Measurements from ENCODE around the gene DBR1. TPM values are rescaled to one million over a fixed set of nuclear protein-coding genes. Genes with fewer than 3 reads are reported as not detected.

Gene DBR1
- total and polyA plus RNA-seq, 3 donors from 2014 or later, result 6.5 to 8.1 (median 6.9) TPM

DNA sequence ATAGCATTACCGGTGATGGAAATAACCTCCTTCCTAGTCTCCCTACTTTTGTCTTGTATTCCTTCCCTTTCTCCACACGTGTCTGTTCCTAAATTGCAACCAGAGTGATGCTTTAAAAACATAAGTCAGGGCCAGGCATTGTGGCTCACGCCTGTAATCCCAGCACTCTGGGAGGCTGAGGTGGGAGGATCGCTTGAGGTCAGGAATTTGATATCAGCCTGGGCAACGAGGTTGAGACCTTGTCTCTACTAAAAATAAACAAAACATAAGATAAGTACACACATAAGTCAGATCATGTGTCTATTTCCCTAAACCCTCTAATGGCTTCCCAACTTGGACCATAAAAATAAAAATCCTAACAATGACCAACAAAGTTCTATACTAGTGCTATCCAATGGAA, 30.8 kb upstream of the DBR1 start:
- Histone ChIP-seq H3K4me1 (peaks cover 5% of the 10 kb centered on the region), H3K27ac (no peak overlapping the region), H3K4me3 (no peak overlapping the region), H3K27me3 (no peaks in the 10 kb centered on the region), H3K36me3 (ENCODE audit: low read depth, missing control alignments) (no peaks in the 10 kb centered on the region), H3K9me3 (no peaks in the 10 kb centered on the region)
- 58 to 77% methylated on average over 5 of the region's 5 CpGs for WGBS, 2 donors
- no peak for TF ChIP-seq POLR2A (IDR thresholded peaks at IDR 0.05)
- TF ChIP-seq, protein P1, sequence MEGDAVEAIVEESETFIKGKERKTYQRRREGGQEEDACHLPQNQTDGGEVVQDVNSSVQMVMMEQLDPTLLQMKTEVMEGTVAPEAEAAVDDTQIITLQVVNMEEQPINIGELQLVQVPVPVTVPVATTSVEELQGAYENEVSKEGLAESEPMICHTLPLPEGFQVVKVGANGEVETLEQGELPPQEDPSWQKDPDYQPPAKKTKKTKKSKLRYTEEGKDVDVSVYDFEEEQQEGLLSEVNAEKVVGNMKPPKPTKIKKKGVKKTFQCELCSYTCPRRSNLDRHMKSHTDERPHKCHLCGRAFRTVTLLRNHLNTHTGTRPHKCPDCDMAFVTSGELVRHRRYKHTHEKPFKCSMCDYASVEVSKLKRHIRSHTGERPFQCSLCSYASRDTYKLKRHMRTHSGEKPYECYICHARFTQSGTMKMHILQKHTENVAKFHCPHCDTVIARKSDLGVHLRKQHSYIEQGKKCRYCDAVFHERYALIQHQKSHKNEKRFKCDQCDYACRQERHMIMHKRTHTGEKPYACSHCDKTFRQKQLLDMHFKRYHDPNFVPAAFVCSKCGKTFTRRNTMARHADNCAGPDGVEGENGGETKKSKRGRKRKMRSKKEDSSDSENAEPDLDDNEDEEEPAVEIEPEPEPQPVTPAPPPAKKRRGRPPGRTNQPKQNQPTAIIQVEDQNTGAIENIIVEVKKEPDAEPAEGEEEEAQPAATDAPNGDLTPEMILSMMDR (IDR thresholded peaks at IDR 0.05), result no peak
- intact Hi-C loops (cut with DNase I; ENCODE audit: low total_unique reads), result no loop called here
- no peak for DNase-seq

DNA sequence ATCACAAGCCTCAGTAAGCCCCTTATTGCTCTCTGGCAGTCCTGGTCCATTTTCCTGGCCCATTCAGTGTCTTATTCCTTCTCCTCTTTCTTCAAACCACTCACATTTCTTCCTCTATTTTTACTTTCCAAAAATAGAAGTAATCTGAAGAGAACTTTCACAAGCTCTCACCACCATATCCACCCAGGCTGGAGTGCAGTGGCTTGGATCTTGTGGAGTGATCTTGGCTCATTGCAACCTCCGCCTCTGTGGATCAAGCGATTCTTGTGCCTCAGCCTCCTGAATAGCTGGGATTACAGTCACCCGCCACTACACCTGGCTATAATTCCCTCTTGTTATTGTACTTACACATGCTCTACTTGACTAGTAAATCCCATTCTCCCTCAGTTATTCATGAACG, 29.2 kb upstream of the DBR1 start:
- Histone ChIP-seq H3K4me3 (no peak overlapping the region), H3K4me1 (peaks cover 5% of the 10 kb centered on the region), H3K9me3 (no peaks in the 10 kb centered on the region), H3K36me3 (ENCODE audit: low read depth, missing control alignments) (no peaks in the 10 kb centered on the region), H3K27ac (no peak overlapping the region), H3K27me3 (no peaks in the 10 kb centered on the region)
- no peak for TF ChIP-seq POLR2A (IDR thresholded peaks at IDR 0.05)
- TF ChIP-seq, protein P1 (IDR thresholded peaks at IDR 0.05), result no peak
- WGBS, 2 donors, result 90 to 94% methylated on average over 4 of the region's 4 CpGs
- DNase-seq, result no peak
- intact Hi-C loops (cut with DNase I; ENCODE audit: low total_unique reads), result no loop called here

DNA sequence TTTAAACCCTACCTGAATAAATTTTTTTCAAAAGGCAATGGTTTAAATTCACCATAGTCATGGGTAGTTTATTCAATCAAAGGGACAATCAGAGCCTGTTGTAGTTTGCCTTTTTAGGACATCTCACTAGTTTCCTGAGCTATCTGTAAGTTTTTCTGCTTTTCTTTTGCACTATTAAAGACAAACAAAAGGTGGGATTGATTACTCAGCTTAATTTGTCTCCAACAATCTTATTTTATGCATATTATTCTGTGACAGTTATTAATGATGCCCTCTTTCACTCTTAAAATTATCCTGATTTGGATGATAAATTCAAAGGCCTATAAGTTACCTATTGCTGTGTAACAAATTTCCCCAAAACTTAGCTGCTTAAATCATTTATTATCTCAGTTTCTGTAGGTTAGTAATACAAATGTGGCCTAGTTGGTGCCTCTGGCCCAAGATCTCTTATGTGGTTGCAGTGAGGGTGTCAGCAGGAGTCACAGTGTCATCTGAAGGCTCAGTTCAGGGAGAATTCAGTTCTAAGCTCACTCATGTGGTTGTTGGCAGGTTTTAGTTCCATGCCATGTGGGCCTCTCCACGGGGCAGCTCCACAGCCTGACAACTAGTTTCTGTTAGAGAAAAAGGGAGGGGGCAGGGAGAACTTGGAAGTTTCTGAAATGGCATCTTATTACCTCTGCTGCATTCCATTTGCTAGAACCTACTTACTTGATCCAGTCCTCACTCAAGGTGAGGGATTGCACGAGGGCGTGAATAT, 28.4 kb upstream of the DBR1 start:
- 79 to 87% methylated on average over 3 of the region's 3 CpGs for WGBS, 2 donors
- no peaks in the 10 kb centered on the region for H3K36me3 ChIP-seq (ENCODE audit: low read depth, missing control alignments)
- intact Hi-C loops (cut with DNase I; ENCODE audit: low total_unique reads), result no loop called here
- no peaks in the 10 kb centered on the region for H3K27me3 ChIP-seq
- no peaks in the 10 kb centered on the region for H3K9me3 ChIP-seq
- no peak for DNase-seq
- TF ChIP-seq, protein P1 (IDR thresholded peaks at IDR 0.05), result no peak
- TF ChIP-seq POLR2A (IDR thresholded peaks at IDR 0.05), result no peak
- no peak overlapping the region for H3K27ac ChIP-seq
- H3K4me1 ChIP-seq, result peaks cover 5% of the 10 kb centered on the region
- no peak overlapping the region for H3K4me3 ChIP-seq

DNA sequence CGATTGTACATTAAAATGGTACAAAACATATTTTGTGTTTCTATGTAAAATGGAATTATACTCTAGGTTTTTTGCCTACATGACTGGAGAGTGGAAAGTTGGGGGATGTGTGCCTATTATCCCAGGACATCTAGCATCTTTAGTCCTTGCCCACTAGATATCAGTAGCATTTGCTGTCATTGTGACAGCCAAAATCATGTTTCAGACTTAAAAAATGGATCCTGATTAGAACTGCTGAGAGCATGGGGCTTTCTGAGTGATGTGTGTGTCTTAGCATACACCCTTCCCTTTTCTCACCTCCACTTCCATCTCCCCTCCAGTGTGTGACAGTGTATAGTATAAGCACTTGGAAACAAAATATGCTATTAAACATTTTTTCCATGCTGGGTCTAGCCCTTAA, 25.7 kb upstream of the DBR1 start:
- Histone ChIP-seq H3K27ac (no peak overlapping the region), H3K27me3 (no peaks in the 10 kb centered on the region), H3K4me3 (no peak overlapping the region), H3K4me1 (peaks cover 3% of the 10 kb centered on the region), H3K9me3 (no peaks in the 10 kb centered on the region), H3K36me3 (ENCODE audit: low read depth, missing control alignments) (no peaks in the 10 kb centered on the region)
- TF ChIP-seq, protein P1 (IDR thresholded peaks at IDR 0.05), result no peak
- no peak for TF ChIP-seq POLR2A (IDR thresholded peaks at IDR 0.05)
- WGBS, 2 donors, result 74 to 83% methylated on average over 1 of the region's 1 CpG
- intact Hi-C loops (cut with DNase I; ENCODE audit: low total_unique reads), result no loop called here
- DNase-seq, result no peak

DNA sequence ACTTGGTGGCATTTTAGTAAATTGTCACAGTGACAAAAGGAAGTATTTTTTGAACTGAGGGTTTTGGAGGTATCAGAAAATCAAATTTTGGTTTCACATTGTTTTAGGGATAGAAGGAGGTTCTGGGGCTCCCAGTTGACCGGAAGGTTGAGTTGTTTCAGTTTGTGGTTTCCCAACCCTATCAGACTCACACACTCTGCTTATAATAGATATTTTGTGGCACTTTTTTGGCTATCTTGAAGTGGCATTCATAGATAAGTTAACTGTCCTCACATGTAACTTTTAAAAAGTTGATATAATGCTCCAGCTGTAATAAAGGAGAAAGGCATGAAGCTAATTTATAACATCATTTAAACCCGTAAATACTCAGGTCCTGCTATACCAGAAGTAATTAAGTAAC, 25.1 kb upstream of the DBR1 start:
- intact Hi-C loops (cut with DNase I; ENCODE audit: low total_unique reads), result no loop called here
- no peak for DNase-seq
- H3K36me3 ChIP-seq (ENCODE audit: low read depth, missing control alignments), result no peaks in the 10 kb centered on the region
- H3K27ac ChIP-seq, result no peak overlapping the region
- no peaks in the 10 kb centered on the region for H3K4me1 ChIP-seq
- WGBS, 2 donors, result 61 to 70% methylated on average over 2 of the region's 2 CpGs
- H3K4me3 ChIP-seq, result no peak overlapping the region
- H3K9me3 ChIP-seq, result no peaks in the 10 kb centered on the region
- no peak for TF ChIP-seq POLR2A (IDR thresholded peaks at IDR 0.05)
- TF ChIP-seq, protein P1 (IDR thresholded peaks at IDR 0.05), result no peak
- no peaks in the 10 kb centered on the region for H3K27me3 ChIP-seq

All from testis (tissue), 3 donors.